HG02588 (cell line): ENCODE data around the gene TUBGCP2.

ENCODE experiments used
- ATAC-seq: cut with Tn5 transposase; IDR thresholded peaks from one replicate; pipeline ENCODE4 v1.9.1; 2021; ENCODE audit warnings: mild to moderate bottlenecking, moderate library complexity; ENCODE audit not compliant: unreplicated experiment

TUBGCP2 gene, protein sequence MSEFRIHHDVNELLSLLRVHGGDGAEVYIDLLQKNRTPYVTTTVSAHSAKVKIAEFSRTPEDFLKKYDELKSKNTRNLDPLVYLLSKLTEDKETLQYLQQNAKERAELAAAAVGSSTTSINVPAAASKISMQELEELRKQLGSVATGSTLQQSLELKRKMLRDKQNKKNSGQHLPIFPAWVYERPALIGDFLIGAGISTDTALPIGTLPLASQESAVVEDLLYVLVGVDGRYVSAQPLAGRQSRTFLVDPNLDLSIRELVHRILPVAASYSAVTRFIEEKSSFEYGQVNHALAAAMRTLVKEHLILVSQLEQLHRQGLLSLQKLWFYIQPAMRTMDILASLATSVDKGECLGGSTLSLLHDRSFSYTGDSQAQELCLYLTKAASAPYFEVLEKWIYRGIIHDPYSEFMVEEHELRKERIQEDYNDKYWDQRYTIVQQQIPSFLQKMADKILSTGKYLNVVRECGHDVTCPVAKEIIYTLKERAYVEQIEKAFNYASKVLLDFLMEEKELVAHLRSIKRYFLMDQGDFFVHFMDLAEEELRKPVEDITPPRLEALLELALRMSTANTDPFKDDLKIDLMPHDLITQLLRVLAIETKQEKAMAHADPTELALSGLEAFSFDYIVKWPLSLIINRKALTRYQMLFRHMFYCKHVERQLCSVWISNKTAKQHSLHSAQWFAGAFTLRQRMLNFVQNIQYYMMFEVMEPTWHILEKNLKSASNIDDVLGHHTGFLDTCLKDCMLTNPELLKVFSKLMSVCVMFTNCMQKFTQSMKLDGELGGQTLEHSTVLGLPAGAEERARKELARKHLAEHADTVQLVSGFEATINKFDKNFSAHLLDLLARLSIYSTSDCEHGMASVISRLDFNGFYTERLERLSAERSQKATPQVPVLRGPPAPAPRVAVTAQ

DNA sequence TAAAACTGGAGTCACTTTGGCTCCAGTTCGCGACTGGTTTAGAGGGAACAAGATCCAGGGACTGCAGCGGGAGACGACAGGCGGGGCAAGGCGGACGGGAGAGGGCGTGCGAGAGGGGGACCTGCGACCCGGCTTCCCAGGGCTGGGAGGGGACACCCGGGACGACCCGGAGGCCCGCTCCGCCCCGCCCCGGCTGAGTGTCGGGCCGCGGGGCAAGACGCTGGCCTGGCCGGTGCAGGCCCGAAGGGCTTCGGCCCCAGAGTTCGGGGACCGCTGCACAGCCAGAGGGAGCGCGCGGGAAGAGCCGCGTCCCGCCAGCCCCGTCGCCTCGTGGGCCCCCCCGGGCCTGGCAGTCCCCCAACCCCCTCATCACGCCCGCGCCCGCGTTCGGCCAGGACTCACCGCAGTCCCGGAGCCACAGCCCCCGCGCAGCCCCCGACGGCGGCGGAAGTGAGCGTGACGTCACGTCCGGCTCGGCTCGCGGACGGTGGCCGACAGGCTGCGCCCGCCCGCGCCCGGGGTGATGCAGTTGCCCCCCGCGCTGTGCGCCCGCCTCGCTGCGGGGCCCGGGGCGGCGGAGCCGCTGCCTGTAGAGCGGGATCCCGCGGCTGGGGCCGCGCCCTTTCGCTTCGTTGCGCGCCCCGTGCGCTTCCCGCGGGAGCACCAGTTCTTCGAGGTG, at the start of gene TUBGCP2, which contains the start of gene ZNF511:
TSS of gene TUBGCP2 (minus strand) at position 452 of the 679 bp plus-strand sequence. CDS start 5,931 bp downstream, outside the sequence.
TSS of gene ZNF511 (plus strand) at position 494 of the 679 bp plus-strand sequence. CDS start at position 524, 30 bp downstream.
- peak; percentile 76 for ATAC-seq

DNA sequence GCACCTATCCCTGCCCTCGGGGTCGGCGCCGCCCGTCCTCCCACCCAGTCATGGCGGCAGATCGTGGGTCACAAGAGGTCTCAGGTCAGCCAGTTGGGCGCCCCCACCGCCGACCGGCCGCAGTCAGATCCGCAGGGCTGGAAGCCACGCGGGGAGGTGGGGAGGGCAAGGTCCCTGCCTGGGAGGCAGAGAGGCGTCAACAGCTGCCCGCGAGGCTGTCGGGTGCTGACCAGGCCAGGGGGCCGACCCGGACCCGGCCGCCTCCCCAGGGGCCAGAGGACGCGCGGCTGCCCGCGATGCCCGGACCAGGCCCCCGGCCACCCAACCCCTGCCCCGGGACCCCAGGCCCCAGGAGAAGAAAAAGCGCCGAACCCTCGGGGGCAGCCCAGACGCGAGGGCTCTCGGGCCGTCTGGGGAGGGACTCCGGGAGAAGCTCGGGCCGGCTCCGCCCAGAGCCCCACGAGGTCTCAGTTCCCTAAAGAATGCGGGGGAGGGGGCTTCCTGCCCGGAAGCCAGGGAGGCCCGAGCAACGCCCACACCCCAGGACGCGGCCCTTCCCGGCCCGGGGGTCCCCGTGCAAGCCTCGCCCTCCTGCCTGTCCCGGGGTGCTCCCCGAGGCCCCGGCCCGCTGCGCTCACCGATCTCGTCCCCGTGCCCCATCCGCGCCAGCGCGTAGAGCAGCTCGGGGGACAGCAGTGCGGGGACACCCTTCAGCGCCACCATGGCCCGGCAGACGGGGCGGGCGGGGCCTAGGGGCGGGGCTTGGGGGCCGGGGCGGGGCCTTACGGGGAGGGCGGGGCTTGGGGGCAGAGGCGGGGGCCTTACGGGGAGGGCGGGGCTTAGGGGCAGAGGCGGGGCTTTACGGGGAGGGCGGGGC, 48.9 kb upstream of the TUBGCP2 start, which contains the start of gene FUOM:
TSS of gene FUOM (minus strand) at position 735 of the 877 bp plus-strand sequence. CDS start at position 723, 12 bp downstream.
- ATAC-seq: peak; percentile 62

DNA sequence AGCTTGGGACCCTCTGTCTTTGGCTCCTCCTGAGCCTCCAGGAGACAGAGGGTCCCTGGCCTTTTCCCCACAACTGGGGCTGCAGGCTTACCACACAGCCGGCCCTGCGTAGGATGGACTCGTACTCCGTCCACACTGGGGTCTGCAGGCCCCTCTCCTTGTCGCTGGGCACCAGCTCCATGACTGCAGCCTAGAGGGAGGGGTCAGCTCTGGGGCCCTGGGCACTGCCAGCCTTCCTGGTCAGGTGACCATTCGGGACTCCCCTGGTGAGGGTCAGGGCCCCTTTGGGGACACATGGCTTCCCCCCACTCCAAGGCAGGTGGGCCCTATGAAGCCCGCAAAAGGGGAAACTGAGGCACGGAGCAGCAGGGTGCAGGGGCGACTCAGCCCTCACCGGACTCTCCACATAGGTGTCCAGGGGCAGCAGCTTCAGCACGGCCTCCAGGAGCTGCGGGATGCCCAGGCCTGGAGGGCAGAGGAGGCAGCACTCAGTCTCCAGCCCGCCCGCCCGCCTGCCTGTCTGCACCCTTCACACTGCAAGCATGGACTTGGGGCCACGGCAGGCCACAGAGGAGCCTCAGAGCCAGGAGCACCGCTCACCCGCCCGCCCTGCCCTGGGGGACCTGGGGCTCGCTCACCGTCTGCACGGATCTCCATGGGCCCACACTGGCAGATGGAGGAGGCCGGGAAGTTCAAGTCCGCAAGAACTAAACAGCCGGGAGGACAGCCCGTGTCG, 48.0 kb upstream of the TUBGCP2 start:
- no peak for ATAC-seq

DNA sequence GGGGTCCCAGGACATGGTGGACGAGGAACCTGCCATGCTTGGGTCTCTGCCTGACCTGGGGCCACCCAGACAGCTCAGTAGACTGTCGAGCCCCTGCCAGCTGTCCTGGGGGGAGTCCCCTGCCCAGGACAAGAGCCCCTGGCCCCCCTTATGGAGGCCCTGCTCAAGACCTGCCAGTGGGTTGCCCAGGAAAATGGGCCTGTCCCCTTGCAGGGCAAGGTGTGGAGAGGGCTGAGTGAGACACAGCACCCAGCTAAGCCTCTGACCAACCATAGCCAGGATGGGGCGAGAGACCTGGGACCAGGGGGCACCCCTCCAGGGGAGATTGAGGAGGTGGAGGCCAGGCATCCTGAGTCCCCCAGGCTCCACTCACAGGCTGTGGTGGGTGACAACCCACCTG, 47.3 kb upstream of the TUBGCP2 start:
- ATAC-seq: no peak

DNA sequence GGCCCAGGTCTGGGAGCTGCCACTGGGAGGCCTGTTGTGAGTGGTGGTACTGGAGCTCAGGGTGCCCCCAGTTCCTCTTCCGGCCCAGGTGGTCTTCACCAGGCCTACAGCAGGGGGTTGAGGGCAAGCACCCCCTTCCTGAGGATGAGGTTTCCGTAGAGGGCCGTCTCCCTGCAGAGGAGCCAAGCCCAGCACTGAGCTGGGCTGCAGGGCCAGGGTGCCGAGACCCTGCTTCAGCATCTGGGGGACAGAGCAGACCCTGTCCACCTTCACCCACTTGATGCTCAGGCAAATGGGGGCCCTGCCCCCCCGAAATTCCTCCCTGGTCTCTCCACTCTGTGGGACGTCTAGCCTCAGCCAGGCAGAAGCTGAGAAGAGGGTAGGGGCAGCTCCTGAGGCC, 46.6 kb upstream of the TUBGCP2 start:
- no peak for ATAC-seq

DNA sequence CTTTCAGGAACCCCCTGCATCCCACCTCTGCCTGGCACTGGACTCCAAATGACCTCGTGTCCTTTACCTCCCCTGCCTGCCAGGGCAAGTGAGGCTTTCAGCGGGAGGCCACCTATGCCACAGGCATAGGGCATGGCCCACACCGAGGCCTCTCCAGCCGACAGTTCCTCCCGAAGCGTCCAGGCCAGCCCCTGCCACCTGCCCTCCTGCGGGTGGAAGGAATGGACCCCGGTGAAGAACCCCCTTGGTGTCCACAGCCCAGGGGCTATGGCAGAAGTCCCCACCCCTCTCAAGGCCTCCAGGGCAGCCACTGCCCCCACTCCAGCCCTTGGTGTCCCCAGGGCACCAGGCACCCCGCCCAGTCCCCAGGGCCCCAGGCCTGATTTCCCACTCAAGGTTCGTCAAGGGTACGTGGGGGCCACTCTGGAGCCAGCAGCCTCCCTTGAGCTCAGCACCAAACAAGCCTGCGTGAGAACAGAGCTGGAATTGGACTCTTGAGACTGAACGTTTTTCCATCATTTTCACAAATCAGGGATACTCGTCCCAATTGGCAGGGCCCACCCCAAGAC, 46.1 kb upstream of the TUBGCP2 start:
- no peak for ATAC-seq

DNA sequence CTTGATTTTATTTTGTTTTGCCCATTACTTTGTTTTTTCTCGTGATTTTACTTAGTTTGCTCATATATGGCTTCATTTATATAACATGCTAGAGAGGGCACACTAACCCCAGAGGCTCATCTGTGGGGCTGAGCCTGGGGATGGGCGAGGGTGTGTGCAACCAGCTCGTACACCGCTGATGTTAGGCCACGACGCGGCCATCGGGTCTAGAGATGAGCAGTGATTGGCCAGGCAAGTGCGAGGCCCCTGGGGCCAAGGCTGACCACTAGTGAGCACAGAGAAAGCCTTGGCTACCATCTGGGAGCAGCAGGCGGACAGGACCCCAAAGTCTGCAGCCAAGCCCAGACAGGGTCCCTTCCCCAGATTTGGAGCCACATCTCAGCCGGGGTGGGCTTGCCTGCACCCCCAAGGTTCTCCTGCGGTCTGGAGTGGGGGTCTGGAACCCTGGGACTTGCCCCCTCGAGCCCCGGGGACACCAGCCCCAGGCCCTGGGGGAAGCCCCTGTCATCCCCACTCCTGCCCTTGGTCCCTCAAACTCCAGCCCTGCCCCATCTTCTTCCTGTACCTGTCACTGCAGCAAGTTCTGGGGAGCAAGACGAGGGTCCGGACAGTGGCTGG, 45.4 kb upstream of the TUBGCP2 start:
- no peak for ATAC-seq

DNA sequence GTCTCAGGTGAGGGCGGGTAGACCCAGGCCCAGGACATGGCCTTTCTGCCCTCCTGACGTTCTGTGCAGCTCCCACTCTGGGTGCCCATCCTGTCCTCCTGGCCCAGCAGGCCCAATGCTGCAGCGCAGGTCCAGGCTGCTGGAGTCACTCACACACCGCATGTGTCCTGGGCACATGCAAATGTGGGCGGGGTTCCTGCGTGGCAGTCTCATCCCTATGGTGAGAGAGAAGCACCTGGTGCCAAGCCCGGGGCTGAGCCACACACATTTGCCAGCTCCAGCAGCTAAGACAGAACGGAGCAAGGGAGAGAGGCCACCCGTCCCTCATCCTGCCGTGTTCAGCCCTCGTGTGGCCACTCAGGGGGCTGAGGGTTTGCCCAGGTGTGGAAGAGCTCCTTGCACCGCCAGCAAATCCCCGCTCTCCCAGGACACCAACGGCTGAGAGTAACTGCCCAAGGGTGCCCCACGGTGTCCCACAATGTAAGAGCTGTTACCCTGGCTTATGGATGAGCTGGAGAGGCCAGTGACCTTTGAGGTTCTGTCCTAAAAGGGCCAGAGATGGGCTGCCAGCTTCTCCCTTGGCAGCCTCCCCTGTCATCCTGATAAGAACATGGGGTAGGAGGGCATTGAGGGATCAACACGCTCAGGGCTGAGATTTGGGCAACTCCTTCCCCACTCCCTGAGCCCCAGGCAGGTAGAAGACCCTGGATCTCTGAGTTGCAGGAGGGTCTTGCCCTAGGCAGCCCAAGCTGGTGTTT, 44.7 kb upstream of the TUBGCP2 start:
- no peak for ATAC-seq

DNA sequence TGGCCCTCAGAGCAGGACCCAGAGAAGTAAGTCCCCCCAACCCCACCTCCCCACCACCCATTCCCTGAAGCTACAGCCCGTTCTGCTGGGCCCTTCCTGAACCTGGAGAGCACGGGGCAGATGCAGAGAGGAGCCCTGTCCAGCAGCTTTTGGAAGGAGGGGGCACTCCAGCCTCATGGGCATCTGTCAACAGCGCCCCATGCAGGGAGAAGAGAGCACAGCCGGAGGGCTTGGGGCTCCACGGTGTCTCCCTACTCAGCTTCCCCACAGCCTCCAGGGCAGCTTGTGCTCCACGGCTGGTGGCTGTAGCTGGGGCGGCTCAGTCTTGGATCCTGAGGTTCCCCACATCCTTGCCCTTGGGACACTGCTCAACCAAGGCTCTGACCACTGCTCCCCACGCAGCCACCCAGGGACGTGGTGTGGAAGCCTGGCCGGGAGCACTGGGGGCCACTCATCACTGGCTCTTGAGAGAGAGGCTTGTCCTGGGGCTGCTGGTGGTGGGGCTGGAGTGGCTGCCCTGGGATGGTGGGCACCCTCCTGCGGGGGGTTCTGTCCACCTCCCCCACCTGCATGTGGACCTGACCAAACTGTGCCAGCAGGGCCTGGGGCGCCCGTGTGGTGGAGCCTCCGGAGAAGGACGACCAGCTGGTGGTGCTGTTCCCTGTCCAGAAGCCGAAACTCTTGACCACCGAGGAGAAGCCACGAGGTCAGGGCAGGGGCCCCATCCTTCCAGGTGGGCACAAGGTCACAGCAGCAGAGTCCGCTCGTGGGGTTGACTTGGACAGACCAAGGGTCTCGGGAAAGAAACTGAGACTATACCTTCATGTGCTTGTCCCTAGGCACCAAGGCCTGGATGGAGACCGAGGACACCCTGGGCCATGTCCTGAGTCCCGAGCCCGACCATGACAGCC, 43.0 kb upstream of the TUBGCP2 start:
- ATAC-seq: no peak

DNA sequence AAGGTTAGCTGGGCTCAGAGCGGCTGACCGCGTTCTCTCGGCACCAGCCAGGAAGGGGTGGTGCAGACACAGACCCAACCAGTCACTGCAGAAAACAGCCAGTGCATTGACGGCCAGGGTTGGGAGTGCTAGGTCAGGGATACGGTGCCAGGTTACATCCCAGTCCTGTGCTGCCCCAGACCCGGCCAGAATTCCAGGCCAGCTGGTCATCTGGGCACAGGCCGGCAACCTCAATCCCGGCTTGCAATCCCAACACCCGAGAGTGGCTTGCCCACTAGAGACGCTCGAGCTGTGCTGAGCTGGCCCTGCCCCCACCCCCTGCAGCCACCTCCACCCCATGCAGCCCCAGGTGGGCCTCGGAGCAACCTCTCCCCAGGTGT, 42.3 kb upstream of the TUBGCP2 start:
- no peak for ATAC-seq

DNA sequence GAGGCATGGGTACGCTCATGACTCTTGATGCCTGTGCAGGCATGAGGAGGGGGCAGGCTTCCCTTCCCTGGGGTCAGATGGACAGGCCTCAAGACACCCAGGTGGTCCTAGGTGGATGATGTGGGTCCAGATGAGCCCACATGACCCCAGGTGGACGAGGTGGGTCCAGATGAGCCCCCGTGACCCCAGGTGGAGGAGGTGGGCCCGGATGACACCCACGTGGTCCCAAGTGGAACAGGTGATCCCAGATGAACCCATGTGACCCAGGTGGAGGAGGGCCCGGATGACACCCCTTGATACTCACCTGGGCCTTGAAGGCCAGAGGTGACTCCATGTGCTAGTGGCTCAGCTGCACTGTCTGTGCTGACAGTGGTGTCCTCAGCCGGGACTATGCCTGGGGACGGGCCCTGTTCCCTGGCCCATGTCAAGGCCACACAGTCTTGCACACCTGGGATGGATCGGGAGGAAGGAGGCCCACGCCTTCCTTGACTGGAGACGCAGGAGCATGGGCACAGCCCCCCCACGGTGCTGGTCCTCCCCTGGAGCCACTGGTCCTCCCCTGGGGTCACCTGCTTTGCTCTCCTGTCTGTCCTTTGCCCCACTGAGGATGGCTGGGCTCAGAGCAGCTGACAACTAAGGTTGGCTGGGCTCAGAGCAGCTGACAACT, 41.7 kb upstream of the TUBGCP2 start:
- ATAC-seq: no peak

DNA sequence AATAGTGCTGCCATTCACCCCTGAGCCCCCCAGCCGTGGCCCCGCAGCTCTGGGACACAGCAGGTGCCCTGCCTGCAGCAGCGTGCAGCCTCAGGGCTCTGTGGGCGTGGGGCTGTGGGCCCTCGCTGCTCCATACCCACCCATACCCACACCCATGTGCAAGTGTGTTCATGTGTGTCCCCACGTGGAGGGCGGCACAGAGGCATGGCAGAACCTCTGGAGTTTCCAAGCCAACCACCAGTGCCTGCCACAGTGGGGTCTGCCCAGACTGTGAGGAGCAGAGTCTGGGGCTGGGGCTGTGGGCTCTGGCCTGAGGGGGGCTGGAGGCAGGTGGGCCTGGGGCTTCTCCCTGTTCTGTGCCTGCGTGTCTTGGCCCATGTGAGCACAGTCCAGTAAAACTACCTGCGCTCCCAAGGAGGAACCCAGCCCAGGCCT, 40.9 kb upstream of the TUBGCP2 start:
- no peak for ATAC-seq

DNA sequence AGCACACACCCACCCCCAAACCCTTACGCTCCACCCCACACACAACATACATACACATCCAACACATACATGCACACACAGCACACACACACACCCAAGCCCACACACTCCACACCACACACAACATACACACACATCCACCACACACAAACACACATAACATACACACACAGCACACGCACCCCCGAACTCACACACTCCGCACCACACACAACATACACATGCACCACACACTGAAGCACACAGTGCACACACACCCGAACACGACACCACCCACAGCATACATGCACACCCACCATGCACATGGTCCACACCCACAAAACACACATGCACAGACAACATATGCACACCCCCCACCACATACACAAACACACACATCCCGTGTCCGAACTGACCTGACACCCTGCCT, 40.5 kb upstream of the TUBGCP2 start:
- no peak for ATAC-seq

DNA sequence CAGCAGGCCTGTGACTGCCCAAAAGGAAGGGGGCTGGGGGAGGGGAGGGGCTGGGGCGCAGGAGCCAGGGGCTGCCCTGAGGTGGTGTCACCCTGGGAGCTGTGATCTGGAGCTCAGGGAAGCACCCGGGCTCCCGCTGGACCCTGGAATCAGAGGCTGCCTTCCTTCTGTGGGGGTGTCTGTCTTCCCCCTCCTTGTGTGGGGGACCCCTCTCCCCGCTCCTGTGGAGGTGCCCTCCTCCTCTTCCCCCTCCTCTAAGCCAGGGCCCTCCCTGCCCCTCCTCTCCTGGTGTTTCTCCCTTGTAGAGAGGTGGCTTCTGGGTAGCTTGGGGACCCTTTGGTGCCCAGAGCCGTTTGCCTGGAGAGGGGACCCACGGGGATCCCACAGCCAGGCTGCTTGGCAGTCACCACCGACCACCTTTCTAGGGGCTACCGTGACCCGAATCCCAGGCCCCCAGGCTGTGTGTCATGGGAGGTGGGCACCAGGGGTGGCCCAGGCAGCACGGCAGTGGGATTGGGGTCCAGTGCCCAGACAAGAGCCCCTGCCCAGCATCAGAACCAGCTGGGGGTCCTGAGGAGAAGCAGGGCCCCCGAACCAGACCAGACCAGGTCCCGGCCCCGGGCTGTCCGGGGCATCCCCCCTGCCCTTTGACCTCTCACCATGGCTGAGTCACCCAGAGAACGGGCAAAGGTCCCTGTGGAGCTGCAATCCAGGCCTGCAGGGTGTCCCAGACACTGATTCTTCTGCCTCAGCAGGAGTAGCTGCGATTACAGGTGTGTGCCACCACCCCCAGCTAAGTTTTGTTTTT, 39.2 kb upstream of the TUBGCP2 start:
- ATAC-seq: no peak

DNA sequence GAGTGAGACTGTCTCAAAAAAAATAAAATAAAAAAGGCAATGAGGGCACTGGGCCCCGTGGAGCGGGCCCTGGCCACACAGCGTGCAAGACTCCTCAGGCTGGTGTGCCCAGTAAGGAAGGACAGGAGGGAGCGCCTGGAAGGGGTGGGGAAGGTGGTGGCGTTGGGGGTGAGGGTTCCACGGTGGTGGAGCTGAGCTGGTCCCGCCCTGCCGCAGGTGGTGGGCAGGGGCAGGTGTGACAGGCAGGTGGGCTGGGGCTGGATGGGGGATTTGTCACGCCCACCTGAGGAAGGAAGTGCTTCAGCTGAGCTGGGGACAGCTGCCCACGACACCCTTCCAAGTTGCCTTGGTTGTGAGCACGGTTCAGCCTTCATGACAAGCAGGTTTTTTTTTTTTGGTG, 37.7 kb upstream of the TUBGCP2 start:
- ATAC-seq: no peak
